KMS-11 (cell line): ENCODE data around the gene USP49.

Experiments used
- H2AFZ ChIP-seq: fragments of 200-600 bp; sonication (generic); 2 replicates; pipeline ENCODE4 v1.6.1; 2016; ENCODE audit warnings: antibody characterized with exemption, mixed run types, low read depth
- H3K27ac ChIP-seq: fragments of 200-600 bp; sonication (generic); 2 replicates; pipeline ENCODE4 v1.6.1; 2016; ENCODE audit warnings: mild to moderate bottlenecking, mixed run types
- H3K27me3 ChIP-seq: fragments of 200-600 bp; sonication (generic); 2 replicates; pipeline ENCODE4 v1.6.1; 2017; ENCODE audit warnings: mild to moderate bottlenecking, low read depth, mixed run types, moderate library complexity; ENCODE audit not compliant: insufficient read depth
- H3K36me3 ChIP-seq: fragments of 200-600 bp; sonication (generic); 2 replicates; pipeline ENCODE4 v1.6.1; 2017; ENCODE audit warnings: mild to moderate bottlenecking, mixed run types; ENCODE audit not compliant: insufficient read depth
- H3K4me1 ChIP-seq: fragments of 200-600 bp; sonication (generic); 2 replicates; pipeline ENCODE4 v1.6.1; 2016; ENCODE audit warnings: mild to moderate bottlenecking, low read depth, mixed run types; ENCODE audit not compliant: poor library complexity, severe bottlenecking
- H3K4me2 ChIP-seq: fragments of 200-600 bp; sonication (generic); 2 replicates; pipeline ENCODE4 v1.7.0; 2016; ENCODE audit warnings: mild to moderate bottlenecking, mixed run types
- H3K4me3 ChIP-seq: fragments of 200-600 bp; sonication (generic); IDR thresholded peaks from 2 replicates; pipeline ENCODE4 v1.6.1; 2017; ENCODE audit warnings: low read depth, low read length, mixed read lengths; ENCODE audit not compliant: insufficient read depth
- H3K79me2 ChIP-seq: fragments of 200-600 bp; sonication (generic); 2 replicates; pipeline ENCODE4 v1.6.1; 2016; ENCODE audit warnings: low read depth, mixed run types; ENCODE audit not compliant: insufficient read depth
- H3K9ac ChIP-seq: fragments of 200-600 bp; sonication (generic); 2 replicates; pipeline ENCODE4 v1.6.1; 2016; ENCODE audit warnings: mild to moderate bottlenecking, mixed run types
- H4K20me1 ChIP-seq: fragments of 200-600 bp; sonication (generic); 2 replicates; pipeline ENCODE4 v1.6.1; 2016; ENCODE audit warnings: mild to moderate bottlenecking, mixed run types; ENCODE audit not compliant: insufficient read depth
- TF ChIP-seq, protein P1 (sequence below): fragments of 200-600 bp; sonication (generic); conservative IDR thresholded peaks from 2 replicates; pipeline ENCODE4 v1.6.1; 2017; ENCODE audit warnings: low read depth, mild to moderate bottlenecking, antibody characterized with exemption, low read length, moderate library complexity, mixed read lengths

USP49 gene

DNA sequence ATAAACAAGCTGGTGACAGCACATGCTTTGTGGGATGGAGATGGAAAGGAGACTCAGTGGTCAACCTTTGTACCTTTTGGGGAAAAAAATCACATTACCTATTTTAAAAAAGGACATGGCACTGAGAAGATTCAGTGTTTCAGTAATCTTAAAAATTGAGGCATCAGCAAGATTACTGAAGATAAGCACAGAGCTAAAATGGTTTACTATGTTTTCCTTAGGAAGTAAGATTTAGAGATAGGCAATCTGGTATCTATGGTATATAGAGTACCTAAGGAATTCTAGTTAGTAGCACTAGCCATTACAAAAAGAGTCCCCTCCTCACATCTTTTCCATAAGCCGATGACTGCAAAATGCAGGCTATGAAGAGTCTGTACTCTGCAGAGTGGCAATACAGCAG lies 72.0 kb downstream of the USP49 start:
- no peak overlapping the region for H2AFZ ChIP-seq

GRCh38 chr6:41822021-41822420 lies 73.2 kb downstream of the USP49 start:
- Histone ChIP-seq H3K27ac (no peak overlapping the region), H4K20me1 (no peaks in the 10 kb centered on the region), H3K36me3 (no peaks in the 10 kb centered on the region), H3K4me3 (no peak overlapping the region), H3K79me2 (no peaks in the 10 kb centered on the region), H3K4me1 (no peaks in the 10 kb centered on the region), H2AFZ (no peak overlapping the region), H3K27me3 (no peaks in the 10 kb centered on the region), H3K4me2 (no peak overlapping the region), H3K9ac (no peak overlapping the region)
- TF ChIP-seq, protein P1, sequence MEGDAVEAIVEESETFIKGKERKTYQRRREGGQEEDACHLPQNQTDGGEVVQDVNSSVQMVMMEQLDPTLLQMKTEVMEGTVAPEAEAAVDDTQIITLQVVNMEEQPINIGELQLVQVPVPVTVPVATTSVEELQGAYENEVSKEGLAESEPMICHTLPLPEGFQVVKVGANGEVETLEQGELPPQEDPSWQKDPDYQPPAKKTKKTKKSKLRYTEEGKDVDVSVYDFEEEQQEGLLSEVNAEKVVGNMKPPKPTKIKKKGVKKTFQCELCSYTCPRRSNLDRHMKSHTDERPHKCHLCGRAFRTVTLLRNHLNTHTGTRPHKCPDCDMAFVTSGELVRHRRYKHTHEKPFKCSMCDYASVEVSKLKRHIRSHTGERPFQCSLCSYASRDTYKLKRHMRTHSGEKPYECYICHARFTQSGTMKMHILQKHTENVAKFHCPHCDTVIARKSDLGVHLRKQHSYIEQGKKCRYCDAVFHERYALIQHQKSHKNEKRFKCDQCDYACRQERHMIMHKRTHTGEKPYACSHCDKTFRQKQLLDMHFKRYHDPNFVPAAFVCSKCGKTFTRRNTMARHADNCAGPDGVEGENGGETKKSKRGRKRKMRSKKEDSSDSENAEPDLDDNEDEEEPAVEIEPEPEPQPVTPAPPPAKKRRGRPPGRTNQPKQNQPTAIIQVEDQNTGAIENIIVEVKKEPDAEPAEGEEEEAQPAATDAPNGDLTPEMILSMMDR: no peak

More for the DNA sequence above, 72.0 kb downstream of the USP49 start:
- no peaks in the 10 kb centered on the region for H3K27me3 ChIP-seq
- H3K4me3 ChIP-seq: no peak overlapping the region
- no peak overlapping the region for H3K27ac ChIP-seq
- no peaks in the 10 kb centered on the region for H4K20me1 ChIP-seq
- H3K4me2 ChIP-seq: no peak overlapping the region
- H3K9ac ChIP-seq: no peak overlapping the region
- no peaks in the 10 kb centered on the region for H3K36me3 ChIP-seq
- no peaks in the 10 kb centered on the region for H3K79me2 ChIP-seq
- no peaks in the 10 kb centered on the region for H3K4me1 ChIP-seq
- TF ChIP-seq, protein P1: no peak

DNA sequence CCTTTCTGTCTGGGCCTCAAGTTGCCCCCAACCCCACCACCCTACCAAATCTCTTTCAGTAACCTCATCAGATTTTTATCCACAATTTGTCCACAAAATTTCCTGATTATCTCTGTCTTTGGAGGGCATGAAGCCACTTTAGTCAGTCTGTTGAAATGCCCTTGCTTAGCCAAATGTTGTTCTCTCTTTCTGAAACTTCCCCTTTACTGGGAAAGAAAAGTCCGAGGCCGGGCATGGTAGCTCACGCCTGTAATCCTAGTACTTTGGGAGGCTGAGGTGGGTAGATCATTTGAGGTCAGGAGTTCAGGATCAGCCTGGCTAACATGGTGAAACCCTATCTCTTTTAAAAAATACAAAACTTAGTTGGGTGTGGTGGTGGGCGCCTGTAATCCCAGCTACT lies 73.9 kb downstream of the USP49 start:
- no peak overlapping the region for H3K4me3 ChIP-seq
- no peaks in the 10 kb centered on the region for H3K36me3 ChIP-seq
- H4K20me1 ChIP-seq: no peaks in the 10 kb centered on the region
- H3K79me2 ChIP-seq: no peaks in the 10 kb centered on the region
- no peak overlapping the region for H3K9ac ChIP-seq
- no peaks in the 10 kb centered on the region for H3K4me1 ChIP-seq
- TF ChIP-seq, protein P1: no peak
- H3K4me2 ChIP-seq: no peak overlapping the region
- no peak overlapping the region for H3K27ac ChIP-seq
- H3K27me3 ChIP-seq: no peaks in the 10 kb centered on the region
- no peak overlapping the region for H2AFZ ChIP-seq

DNA sequence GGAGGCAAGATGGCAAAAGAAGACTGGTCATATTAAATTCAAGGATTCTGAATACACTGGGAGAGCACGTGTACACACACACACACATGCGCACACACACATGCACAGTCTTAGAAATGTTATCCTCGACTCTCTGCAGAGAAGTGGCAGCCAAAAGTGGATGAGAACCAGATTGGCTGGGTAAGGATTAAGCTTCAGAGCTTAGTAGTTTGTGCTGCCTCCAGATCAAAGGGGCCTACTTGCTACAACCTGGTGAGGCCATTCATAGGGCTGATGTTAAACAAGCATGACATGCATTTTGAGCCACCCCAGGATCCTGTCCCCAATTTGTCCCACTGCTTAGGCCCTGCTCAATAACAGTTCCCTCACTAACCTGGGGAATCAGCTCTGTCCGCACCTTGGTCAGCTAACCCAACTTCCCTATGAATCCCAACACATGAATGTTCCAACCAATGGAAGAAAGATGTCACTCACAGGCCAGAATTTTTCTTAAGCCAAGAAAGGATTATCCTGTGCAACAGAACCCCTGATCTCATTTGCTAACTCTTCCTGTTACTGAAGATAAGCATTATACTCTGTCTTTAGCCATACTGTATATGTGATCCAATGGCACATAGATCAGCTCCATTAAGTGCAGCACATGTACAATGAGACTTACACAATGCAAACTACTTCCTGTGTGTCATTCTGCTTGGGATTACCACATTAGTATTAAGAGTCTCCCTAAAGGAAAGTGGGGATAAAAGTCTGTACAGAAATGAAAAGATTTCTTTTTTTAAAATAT lies 76.7 kb downstream of the USP49 start:
- TF ChIP-seq, protein P1: no peak
- no peak overlapping the region for H3K27ac ChIP-seq
- no peak overlapping the region for H3K4me2 ChIP-seq
- H3K4me3 ChIP-seq: no peak overlapping the region
- H3K9ac ChIP-seq: no peak overlapping the region
- H2AFZ ChIP-seq: no peak overlapping the region
- H3K79me2 ChIP-seq: no peaks in the 10 kb centered on the region
- no peaks in the 10 kb centered on the region for H3K27me3 ChIP-seq
- H3K4me1 ChIP-seq: no peaks in the 10 kb centered on the region
- H4K20me1 ChIP-seq: no peaks in the 10 kb centered on the region
- no peaks in the 10 kb centered on the region for H3K36me3 ChIP-seq
